SK-MEL-5 (cell line): ENCODE measurements around the gene BPGM. TPM values are rescaled to one million over a fixed set of nuclear protein-coding genes. Genes with fewer than 3 reads are reported as not detected.
"Not testable (repeated sequence)": the region's sequence is repeated elsewhere in the genome, so short reads cannot be mapped to it uniquely, and the experiment has no call there.

Source experiments
- DNase-seq: peaks from one replicate; pipeline ENCODE4 v3.0.0-alpha.2; 2016; ENCODE audit warnings: low read depth, low spot score
- in situ Hi-C: cut with HindIII; loops from 2 replicates; pipeline ENCODE4 v1.10.0; 2016; ENCODE audit warnings: low sequenced_read_pairs, high pct_unique_total_duplicates, low pct_unique_long_range_greater_than_20kb
- total RNA-seq: library from RNA; depleted of rRNA; stranded (reverse); fragments of >200 nt; shearing (Covaris generic); gene quantifications from 2 replicates; pipeline ENCODE4 v1.2.3, GENCODE V29; 2014

BPGM gene
- total RNA-seq, 1 experiment from 2014 or later = 22.6 TPM

DNA sequence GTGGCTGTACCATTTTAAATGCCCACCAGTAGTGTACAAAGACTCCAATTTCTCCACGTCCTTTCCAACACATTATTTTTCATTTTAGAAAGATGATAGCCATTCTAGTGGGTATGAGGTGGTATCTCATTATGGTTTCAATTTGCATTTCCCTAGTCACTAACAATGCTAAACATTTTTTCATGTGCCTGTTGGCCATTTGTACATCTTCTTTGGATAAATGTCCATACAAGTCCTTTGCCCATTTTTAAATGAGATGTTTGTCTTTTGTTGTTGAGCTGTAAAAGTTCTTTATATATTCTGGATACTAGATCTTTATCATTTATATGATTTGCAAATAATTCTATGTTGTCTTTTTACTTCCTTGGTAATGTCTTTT, 18.9 kb upstream of the BPGM start:
- DNase-seq = no peak
- in situ Hi-C loops = no loop called here

DNA sequence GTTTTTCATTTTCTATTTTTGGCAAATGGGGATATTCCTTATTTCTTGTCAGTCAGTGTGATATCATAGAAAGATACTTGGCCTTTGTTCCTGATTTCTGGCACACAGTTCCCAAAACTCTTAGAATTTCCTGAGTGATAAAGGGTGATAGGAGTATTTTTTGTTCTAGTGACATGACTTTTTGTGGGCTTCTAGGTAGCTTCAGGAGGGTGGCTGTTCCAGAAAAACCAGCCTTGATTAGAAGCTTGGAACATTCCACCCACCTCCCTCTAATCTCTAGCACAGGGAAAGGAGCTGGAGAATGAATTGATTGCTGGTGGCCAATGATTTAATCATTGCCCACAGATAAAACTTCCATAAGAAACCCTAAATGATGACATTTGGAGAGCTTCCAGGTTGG, 17.2 kb upstream of the BPGM start:
- in situ Hi-C loops = no loop called here

DNA sequence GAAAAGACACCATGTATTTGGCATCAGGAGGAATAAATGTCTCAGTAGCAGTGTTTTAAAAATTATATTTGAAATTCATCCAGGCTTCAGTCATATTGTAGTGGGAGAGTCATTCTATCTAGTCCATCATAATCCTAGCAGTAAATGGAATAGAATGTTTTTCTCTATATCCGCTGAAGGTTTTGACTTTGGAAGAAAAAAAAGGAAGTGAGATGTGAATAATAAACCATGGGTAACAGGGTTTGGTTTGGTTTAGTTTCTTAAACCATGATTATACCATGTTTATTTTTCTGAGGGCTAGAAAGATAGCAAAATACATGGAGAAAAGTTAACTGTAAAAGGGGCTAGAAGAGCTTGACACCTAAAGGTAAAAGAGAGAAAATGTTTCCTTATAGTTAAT, 16.4 kb upstream of the BPGM start:
- DNase-seq = no peak
- in situ Hi-C loops = no loop called here

More for the DNA sequence above, 17.2 kb upstream of the BPGM start:
- no peak for DNase-seq

DNA sequence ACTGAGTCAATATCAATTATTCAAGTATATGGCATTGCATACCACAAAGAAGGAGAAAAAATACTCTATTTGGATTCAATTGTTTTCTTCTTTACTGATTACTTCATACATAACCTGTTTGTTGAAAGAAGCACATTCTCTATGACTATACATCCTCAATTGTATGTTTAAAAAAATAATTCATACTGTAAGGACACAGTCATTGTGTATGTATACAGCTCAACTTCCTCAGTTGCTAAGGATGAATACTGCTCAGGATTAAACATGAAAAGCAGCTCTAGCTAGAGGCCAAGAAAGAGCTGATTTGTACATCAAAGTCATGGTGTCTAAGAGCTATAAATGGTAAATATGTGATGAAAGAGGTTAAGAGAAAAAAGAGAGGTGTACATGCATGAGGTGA, 15.8 kb upstream of the BPGM start:
- DNase-seq = no peak
- in situ Hi-C loops = no loop called here

DNA sequence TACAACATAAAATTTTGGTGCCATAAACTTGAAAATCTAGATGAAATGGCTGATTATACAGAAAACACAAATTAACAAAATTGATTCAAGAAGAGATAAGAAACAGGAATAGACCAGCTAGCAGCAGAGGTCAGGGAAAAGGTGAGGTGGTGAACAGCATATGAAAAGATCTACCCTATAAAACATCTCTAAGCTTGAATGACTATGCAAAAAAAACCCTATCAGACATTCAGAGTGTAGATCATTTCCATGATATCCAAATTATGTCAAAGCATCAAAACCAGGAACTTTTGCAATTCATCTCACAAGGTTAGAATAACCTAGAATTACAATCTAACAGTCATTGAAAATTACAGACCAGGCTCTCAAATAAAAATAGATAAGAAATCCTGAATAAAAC, 14.6 kb upstream of the BPGM start:
- no peak for DNase-seq
- in situ Hi-C loops = no loop called here

DNA sequence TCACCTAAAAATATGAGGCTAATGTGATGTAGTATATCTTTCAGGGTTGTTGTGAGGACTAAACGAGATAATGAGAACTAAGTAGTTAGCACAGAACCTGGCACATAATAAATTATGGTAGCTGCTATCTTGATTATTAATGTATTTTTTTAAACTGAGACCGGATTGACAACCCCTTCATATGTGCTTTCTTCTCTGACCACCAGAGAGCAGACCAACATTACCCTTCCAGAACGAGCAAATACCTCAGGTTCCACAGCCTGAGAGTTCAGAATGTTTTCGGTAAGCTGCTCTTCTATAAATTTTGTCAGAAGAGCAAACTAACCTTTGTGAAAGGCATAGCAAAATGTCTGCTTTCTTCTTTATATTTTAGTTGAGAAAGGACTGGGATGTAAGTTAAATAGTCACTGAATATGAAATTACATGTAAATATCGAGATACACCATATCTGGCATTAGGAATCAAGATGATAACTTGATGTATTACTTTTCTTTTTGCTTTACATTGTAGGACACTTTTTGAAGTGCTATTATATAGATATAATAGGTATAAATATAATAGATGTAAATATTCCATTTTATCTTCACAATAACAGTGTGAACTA, 13.6 kb upstream of the BPGM start:
- in situ Hi-C loops = no loop called here
- DNase-seq = peak; percentile 83

DNA sequence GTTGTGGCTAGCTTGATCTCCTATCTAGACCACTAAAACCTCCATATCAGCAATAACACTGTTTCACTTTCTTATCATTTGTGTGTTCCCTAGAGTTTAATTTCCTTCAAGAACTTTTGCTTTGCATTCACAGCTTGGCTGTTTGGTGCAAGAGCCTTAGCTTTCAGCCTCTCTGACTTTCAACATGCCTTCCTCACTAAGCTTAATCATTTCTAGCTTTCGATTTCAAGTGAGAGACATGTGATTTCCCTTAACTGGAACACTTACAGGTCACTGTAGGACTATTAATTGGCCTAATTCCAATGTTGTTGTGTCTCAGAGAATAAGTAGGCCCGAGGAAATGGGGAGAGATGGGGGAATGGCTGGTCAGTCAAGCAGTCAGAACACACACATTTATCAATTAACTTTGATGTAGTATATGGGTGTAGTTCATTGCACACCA, 10.6 kb upstream of the BPGM start:
- in situ Hi-C loops = no loop called here
- DNase-seq = peak; percentile 17

DNA sequence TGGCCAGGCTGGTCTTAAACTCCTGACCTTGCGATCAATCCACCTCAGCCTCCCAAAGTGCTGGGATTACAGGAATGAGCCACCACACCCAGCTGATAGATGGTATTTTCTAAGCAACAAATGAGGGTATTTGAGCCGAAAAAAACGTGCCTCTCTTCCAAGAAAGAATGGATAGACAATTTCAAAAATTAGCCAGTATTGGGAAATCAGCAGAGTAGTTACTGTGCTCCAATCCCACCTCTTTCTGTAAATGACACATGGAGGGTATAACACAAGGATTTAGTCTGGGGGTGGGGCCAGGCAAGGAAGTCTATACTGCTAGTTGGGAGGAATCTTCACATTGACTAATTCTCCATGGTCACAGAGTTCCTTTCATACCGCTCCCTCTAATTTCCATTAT, 9.2 kb upstream of the BPGM start:
- DNase-seq = no peak
- in situ Hi-C loops = no loop called here

DNA sequence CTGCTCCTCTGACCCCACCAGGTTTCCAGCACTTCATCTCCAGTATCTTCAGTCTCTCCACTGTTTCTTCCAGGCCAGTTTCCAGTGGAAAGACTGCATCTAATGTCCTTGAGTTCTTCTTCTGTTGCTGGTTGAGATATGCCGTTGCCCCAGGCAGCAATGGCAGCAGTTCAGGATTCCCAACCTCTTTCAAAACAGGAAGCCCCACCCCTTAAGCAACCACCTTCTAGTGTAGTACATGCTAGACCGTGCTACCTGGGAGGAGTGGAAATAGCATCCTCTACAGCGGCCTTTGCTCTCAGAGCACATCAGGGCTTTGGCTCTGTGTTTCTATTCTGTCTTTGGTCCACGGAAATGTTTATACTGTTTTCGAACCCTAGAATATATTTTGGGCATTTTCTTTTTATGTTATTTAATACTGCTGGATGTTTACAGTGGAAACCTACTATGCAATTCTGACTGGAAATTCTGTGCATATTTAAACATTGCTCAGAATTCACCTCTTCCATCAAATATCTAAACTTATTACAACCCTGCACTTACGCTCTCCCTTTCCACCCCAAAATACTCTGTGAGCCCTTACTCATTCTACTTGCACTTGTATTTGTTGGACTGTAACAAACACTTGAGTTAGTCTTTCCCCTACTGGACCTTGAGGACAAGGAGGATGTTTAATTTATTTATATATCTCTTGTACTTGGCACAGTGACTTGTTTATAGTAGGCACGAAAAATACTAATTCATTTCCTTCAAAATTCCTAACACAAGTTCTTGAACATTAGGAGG, 8.5 kb upstream of the BPGM start:
- in situ Hi-C loops = no loop called here
- peak; percentile 22 for DNase-seq

DNA sequence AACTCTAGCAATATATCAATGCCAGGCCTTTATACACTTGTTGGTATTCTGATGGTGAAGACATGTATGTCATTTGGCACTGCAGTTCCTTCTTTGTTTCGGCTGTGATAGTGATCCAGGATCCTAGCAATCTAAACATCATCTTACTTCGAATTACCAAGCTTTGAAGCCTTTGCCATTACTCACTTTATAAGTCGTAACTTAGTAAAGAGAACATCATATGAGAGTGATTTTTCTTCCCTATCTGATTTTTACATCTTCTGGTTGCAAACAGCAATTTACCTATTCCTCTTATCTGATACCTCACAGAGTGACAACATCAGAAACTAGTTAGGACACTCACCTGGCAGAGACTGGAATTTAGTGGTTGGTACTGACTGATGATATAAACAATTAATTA, 7.6 kb upstream of the BPGM start:
- DNase-seq = no peak
- in situ Hi-C loops = no loop called here

DNA sequence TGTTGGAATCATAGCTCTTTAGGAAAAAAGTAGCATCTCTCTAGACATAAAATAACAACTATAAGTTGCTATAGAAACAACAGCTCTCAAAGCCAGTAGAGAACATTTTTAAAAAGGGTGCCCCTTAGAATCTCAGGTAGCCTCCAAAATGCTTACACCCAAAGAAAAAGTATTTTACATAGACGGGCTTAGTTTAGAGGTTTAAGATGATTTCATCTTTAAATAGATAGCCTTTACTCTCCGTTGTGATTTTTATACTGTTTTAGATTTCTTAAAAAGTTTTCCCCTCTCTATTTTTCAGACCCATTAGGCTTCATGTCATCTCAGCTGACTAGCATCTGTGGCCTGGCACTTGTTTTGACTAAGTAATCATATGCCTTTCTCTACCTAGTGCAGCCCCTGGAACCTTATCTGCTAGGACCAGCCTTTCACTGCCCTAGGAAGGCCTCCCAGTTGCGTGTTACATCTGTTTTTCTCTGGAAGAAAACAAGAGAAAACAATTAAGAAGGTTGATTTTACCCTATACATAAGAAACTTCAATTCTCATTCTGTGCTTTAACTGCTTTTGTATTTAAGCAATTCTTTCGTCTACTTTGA, 6.9 kb upstream of the BPGM start:
- in situ Hi-C loops = no loop called here
- DNase-seq = no peak

DNA sequence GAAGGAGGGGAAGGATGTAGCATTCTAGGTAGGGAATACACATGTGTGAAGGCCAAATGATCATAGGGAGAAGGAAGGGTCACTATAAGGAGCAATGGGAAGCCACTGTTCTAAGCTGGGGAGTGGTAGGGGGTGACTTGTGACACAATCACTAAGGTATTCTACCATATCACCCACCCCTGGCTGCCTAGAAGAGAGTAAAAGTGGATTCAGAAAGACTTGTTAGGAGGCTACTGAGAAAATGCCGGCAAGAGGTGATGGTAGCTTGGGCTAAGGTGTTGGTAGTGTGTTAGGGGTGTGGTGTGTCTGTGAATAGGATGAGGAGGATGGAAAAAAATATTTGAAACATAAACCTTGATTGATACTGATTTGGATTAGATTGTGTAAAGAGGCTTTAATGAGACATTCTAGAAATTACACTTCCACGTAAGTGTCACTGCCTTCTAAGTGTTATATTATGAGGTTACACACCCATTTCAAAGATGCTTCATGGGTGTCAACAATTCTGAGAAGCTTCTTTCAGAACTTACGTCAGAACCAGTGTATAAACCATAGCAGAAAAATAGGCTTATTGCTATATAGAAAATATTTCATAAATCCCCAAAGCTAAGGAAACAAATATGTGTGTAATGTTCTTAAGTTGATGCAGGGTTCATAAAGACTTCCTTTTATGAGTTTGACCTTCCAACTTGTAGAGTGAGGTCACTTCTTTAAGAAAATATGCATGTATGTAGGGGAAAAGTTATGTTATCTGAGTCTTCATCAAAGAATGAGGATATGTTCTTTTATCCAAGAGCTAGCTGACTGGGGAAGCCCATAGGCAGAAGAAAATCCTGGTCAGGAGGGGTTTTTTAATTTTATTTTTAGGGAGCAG, 5.6 kb upstream of the BPGM start:
- DNase-seq = no peak
- in situ Hi-C loops = no loop called here

DNA sequence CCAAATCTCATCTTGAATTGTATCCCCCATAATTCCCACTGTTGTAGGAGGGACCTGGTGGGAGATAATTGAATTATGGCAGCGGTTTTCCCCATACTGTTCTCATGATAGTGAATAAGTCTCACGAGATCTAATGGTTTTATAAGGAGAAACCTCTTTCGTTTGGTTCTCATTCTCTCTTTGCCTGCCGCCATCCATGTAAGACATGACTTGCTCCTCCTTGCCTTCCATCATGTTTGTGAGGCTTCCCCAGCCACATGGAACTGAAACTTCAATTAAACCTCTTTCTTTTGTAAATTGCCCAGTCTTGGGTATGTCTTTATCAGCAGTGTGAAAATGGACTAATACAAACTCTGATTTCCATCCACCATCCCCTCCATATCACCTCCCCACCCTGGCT, 4.7 kb upstream of the BPGM start:
- DNase-seq, in situ Hi-C loops: not testable (repeated sequence)

DNA sequence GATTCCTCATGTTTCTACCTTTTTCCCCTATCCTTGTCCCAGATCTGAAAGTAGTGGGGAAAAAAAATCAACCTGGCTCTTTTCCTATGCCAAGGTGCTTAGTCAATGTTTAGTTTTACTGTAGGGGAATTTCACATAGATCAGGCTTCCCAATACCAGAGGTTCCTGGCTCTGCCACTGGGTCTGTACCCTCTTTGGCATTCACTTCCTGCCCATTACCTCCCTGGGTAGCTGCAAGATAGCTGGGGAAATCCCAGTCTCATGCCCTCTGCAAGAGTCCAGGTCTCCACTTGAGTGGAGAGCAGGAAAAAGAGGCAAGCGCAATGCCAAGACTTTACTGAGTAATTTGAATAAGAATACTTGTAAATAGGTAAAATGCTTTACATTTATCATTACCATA, 3.5 kb upstream of the BPGM start:
- in situ Hi-C loops = no loop called here
- DNase-seq = no peak

DNA sequence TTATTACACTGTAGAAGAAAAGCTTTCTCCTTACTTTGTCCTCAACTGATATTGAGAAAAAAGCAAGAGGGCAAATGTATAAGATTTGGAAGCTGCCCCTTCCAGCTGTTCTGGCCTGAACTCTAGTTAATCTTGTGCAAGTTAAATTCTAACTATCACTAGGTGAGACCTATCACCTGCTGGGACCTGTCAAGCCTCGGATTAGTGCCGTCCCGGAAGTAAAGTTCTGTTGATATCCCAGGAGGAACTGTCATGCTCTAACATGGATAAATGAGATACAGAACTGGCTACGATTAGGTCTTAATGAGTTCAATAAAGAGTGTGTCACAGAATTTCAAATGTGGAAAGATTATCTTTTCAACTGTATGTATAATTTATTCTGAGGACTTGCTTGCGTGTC, 1.2 kb upstream of the BPGM start:
- in situ Hi-C loops = no loop called here
- DNase-seq = no peak

DNA sequence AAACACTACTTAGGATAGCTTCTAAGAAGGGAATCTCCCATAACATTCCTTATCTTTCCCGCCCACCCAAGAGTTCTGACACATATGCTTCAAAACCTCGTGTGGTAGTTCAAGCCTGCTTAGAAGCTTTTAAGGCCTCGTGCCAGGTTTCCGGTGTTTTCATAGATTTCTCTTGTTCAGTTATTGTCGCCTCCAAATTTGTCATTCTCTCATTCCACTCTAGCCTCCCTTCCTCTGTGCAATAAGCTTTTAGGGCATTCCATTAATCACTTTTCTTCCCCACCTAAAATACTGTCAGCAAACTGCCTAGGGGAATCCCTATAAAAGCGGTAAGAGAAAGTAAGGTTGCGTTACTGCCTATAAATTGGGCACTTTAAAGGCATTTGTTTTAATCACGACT, 718 bp upstream of the BPGM start:
- in situ Hi-C loops = no loop called here
- DNase-seq = peak; percentile 25

DNA sequence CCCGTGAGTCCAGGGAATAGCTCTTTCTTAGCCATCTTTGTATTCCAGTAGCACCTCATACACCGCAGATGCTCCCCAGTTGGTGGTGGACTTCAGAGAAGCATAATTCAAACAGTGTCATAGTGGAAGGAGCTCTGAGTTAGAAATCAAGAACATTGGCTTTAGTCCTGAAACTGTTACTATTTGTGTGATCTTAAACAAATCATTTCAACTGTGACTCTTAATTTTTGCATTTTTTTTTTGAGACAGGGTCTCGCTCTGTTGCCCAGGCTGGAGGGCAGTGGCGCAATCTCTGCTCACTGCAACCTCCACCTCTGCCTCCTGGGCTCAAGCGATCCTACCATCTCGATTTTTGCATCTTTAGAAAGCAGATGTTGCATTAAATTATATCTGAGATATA, 1.8 kb downstream of the BPGM start:
- in situ Hi-C loops = no loop called here
- no peak for DNase-seq

DNA sequence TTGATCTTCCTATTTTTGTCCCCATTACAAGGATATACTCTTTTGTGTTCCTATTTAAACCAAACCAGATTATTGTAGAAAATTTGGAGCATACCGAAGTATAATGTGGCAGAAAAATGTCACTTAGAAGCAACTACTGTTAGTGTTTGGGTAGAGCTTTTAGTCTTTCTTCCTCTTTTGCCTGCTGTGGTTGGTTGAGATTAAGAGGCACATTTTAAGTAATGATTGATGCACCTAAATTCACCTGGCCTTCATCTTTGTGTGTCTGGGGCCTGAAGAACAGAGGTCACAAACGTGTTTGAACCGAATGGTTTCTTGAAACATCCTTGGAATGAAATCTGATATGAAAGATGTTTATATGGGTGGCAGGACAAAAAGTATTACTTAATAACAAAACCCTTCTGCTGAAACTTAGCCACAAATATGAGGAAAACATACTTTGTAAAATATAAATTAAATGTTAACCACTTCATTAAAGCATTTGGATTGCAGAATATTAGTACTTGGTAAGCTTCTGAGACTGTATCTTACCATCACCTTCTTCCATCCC, 2.6 kb downstream of the BPGM start:
- in situ Hi-C loops = no loop called here
- DNase-seq = no peak
